ENCODE results near the gene SDK2. TPM values are rescaled to one million over a fixed set of nuclear protein-coding genes. Genes with fewer than 3 reads are reported as not detected.

The SDK2 gene
- total and polyA plus RNA-seq, 2 of the 4 experiments (the other 2 are of a cell fraction): under 0.01 to 0.03 TPM

- H3K4me2 ChIP-seq (ENCODE audit: low read depth, low read length): no peak overlapping the region
- H3K56ac ChIP-seq (ENCODE audit: extremely low read depth, insufficient read depth, low read length): no peak overlapping the region
- H4K5ac ChIP-seq (ENCODE audit: low read depth, low read length): no peak overlapping the region
- H2AFZ ChIP-seq (replicated peaks; ENCODE audit: low read length, poor library complexity): no peak overlapping the region
- no peak overlapping the region for H2BK120ac ChIP-seq (ENCODE audit: low read depth, low read length)
- CTCF ChIA-PET: no interaction called here
- no peaks in the 10 kb centered on the region for H3K4me1 ChIP-seq (ENCODE audit: control insufficient read depth, insufficient read depth, low read length)
- no peak for TF ChIP-seq BHLHE40 (IDR thresholded peaks at IDR 0.05; ENCODE audit: low read depth, low read length)
- no peak for TF ChIP-seq MAFK (IDR thresholded peaks at IDR 0.05; ENCODE audit: low read depth, low read length)
- no peak for TF ChIP-seq NFE2L2 (IDR thresholded peaks at IDR 0.05; ENCODE audit: low read depth, low read length)
- no peak for TF ChIP-seq MXI1 (IDR thresholded peaks at IDR 0.05; ENCODE audit: borderline replicate concordance, low read depth, low read length)
- no peak for TF ChIP-seq POLR2A (IDR thresholded peaks at IDR 0.05; ENCODE audit: low read depth, low read length)
- no peak for TF ChIP-seq SMC3 (IDR thresholded peaks at IDR 0.05; ENCODE audit: low read depth, low read length)
- TF ChIP-seq MAZ (IDR thresholded peaks at IDR 0.05; ENCODE audit: borderline replicate concordance, low read depth, low read length): no peak
- no peak for TF ChIP-seq RCOR1 (IDR thresholded peaks at IDR 0.05; ENCODE audit: insufficient replicate concordance, low read length)
- no peak overlapping the region for H3K23ac ChIP-seq (ENCODE audit: low read depth, low read length)
- H3K27ac ChIP-seq (ENCODE audit: insufficient read depth, low read length): no peak overlapping the region
- dilution Hi-C loops (cut with HindIII; ENCODE audit: low sequenced_read_pairs, unreplicated experiment): no loop called here
- intact Hi-C loops (cut with micrococcal nuclease): no loop called here
- BruUV-seq (replicated peaks): no TSS peak
- H4K8ac ChIP-seq (ENCODE audit: low read depth in 2 of 2, low read length in 2 of 2): no peak overlapping the region
- no peaks in the 10 kb centered on the region for H3K9me3 ChIP-seq (ENCODE audit: control insufficient read depth, insufficient read depth, low read length)
- ATAC-seq (ENCODE audit: low read depth) (no peak), DNase-seq (no peak)
- H2BK20ac ChIP-seq (ENCODE audit: low read depth, low read length): no peak overlapping the region
- no peak overlapping the region for H3K14ac ChIP-seq (replicated peaks; ENCODE audit: low read depth, low read length)
- H3K4me3 ChIP-seq (ENCODE audit: insufficient read depth, low read depth, low read length): no peak overlapping the region
- no peaks in the 10 kb centered on the region for H3K27me3 ChIP-seq (ENCODE audit: control insufficient read depth, insufficient read depth, low read length)
- H3K79me1 ChIP-seq (ENCODE audit: low read depth in 1 of 2, low read length in 2 of 2): no peaks in the 10 kb centered on the region
- no peak overlapping the region for H3K4ac ChIP-seq (ENCODE audit: low read depth, low read length)
- no peaks in the 10 kb centered on the region for H3K9me1 ChIP-seq (ENCODE audit: insufficient read depth, low read length)
- no peak overlapping the region for H2BK15ac ChIP-seq (ENCODE audit: low read depth, low read length)
- H4K20me1 ChIP-seq (ENCODE audit: insufficient read depth, low read length): no peaks in the 10 kb centered on the region
- H2AK9ac ChIP-seq (replicated peaks; ENCODE audit: low read depth, low read length, poor library complexity): no peak overlapping the region
- H4K91ac ChIP-seq (ENCODE audit: insufficient read depth, low read depth, low read length): no peak overlapping the region
- H2BK5ac ChIP-seq (ENCODE audit: low read depth, low read length, poor library complexity, severe bottlenecking): no peak overlapping the region
- in situ Hi-C loops (cut with MboI; ENCODE audit: low sequenced_read_pairs): loop anchor here (10.0 to 25.0 kb wide), 2 partner anchors 273 to 735 kb away; no protein-coding TSS in a partner anchor
- no peaks in the 10 kb centered on the region for H3K36me3 ChIP-seq (ENCODE audit: control insufficient read depth, insufficient read depth, low read length)
- no CpG with 5 or more reads among the region's 7 CpGs for WGBS, 2 experiments (ENCODE audit: extremely low coverage in 2 of 2, insufficient read length in 1 of 2)
- POLR2A ChIA-PET (ENCODE audit: unreplicated experiment): no interaction called here
- no peak overlapping the region for H2AK5ac ChIP-seq (ENCODE audit: low read depth, low read length)
- no peak overlapping the region for H3K18ac ChIP-seq (ENCODE audit: low read depth, low read length)
- H3K9ac ChIP-seq (ENCODE audit: low read depth, low read length): no peak overlapping the region
These were observed 204.6 kb downstream of the SDK2 start for GRCh38 chr17:73439597-73439996.
